Ovary (tissue), 3 donors: ENCODE data around the gene TRPM2.

Experiments
- EP300 ChIP-seq: sonication (generic); formaldehyde crosslinking; IDR thresholded peaks from one replicate; pipeline ENCODE4 v1.6.1; 2017; ENCODE audit warnings: antibody characterized with exemption
- TF ChIP-seq, protein P1 (sequence below), 3 donors: fragments of 450-650 bp in 2 of 3; fragments of 200-600 bp in 1 of 3; IDR thresholded peaks; one replicate each; pipeline versions ENCODE4 v1.5.1 to v1.8.0; 2016 to 2022; ENCODE audit warnings: antibody characterized with exemption in 3 of 3, mild to moderate bottlenecking in 1 of 3
- donor health status: DM: no; HTN: no; CAD: no.

DNA sequence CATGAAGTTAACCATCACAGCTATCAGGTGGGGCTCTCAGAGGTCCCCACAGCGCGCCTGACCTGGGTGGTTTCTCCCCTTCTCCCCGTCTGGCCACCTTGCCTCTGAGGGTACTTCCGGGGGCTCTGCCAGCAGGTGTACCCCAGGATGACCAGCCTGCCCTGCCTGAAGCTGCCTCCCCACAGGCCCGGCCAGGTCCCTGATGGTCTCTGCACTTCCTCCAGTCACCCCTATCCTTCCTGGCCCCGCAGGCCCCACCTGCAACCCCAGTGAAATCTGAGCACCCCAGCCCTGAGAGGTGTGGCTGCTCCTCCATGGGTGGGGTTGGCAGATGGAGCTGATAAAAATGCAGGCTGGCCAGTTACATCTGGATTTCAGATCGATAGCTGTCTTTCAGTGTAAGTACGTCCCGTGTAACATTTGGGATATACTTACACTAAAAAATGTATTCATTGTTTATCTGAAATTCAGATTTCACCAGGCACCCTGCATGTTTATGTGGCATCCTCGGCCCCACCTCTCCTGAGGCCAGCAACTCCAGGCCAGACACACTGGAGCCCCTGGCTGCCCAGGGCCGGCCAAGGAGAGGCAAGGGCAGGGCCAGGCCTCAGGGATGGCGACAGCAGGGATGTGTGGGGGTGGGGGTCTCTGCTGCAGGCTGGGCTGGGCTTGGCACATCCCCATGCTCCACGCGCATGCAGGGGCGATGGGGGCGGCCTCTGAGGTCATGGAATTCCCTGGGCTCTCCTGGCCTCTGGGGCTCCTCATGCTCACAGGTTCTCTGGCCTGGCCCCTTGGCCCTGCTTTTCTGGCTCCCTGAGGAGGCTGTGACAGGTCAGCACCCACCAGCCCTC lies 127.0 kb downstream of the TRPM2 start:
- TF ChIP-seq, protein P1, sequence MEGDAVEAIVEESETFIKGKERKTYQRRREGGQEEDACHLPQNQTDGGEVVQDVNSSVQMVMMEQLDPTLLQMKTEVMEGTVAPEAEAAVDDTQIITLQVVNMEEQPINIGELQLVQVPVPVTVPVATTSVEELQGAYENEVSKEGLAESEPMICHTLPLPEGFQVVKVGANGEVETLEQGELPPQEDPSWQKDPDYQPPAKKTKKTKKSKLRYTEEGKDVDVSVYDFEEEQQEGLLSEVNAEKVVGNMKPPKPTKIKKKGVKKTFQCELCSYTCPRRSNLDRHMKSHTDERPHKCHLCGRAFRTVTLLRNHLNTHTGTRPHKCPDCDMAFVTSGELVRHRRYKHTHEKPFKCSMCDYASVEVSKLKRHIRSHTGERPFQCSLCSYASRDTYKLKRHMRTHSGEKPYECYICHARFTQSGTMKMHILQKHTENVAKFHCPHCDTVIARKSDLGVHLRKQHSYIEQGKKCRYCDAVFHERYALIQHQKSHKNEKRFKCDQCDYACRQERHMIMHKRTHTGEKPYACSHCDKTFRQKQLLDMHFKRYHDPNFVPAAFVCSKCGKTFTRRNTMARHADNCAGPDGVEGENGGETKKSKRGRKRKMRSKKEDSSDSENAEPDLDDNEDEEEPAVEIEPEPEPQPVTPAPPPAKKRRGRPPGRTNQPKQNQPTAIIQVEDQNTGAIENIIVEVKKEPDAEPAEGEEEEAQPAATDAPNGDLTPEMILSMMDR (IDR thresholded peaks at IDR 0.05) = no peak
- no peak for TF ChIP-seq EP300
